AG04450 (cell line): ENCODE data around the gene NEDD4L. TPM values are rescaled to one million over a fixed set of nuclear protein-coding genes. Genes with fewer than 3 reads are reported as not detected.

Experiments
- CTCF ChIA-PET: fragments of 300-600, 350-600 bp; formaldehyde crosslinking; extraction: SDS; loops from one replicate; lab custom pipeline; 2022; ENCODE audit warnings: antibody characterized with exemption, inconsistent platforms; lab: Charles Lee
- POLR2A ChIA-PET: fragments of 350-600 bp; formaldehyde crosslinking; extraction: SDS; loops from one replicate; lab custom pipeline; 2021; ENCODE audit warnings: antibody characterized with exemption, inconsistent platforms; lab: Yijun Ruan, JAX
- DNase-seq: peaks from one replicate; pipeline ENCODE4 v3.0.0-alpha.2; 2011; ENCODE audit warnings: low read depth, low spot score
- H3K27ac ChIP-seq: one replicate; pipeline ENCODE4 v1.5.1; 2012; ENCODE audit warnings: low read depth, low read length, control low read depth
- H3K27me3 ChIP-seq: one replicate; pipeline ENCODE4 v1.6.0; 2012; ENCODE audit warnings: low read length; ENCODE audit not compliant: control insufficient read depth, insufficient read depth
- H3K4me3 ChIP-seq: 2 replicates; pipeline ENCODE4 v1.5.1; 2011; ENCODE audit warnings: mild to moderate bottlenecking, low read depth, low read length, control low read depth
- H3K9me3 ChIP-seq: 2 replicates; pipeline ENCODE4 v1.5.1; 2012; ENCODE audit warnings: low read length; ENCODE audit not compliant: control insufficient read depth, insufficient read depth
- CTCF ChIP-seq: IDR thresholded peaks from 2 replicates; pipeline ENCODE4 v1.5.1; 2011; ENCODE audit warnings: low read depth, low read length, control low read depth, inconsistent platforms
- polyA plus RNA-seq: library from polyadenylated mRNA; depleted of rRNA; stranded (reverse); fragments of >200 nt; gene quantifications from 2 replicates; pipeline ENCODE4 v1.2.3, GENCODE V29; 2011

NEDD4L gene
- polyA plus RNA-seq, 1 experiment = 15.0 TPM

GRCh38 chr18:58125183-58125582, 81.2 kb downstream of the NEDD4L start:
- peaks cover 6% of the 10 kb centered on the region; the same call in 1 of the 2 replicates for H3K9me3 ChIP-seq
- H3K4me3 ChIP-seq = no peak overlapping the region
- TF ChIP-seq CTCF = no peak
- H3K27ac ChIP-seq = no peak overlapping the region
- no peak for DNase-seq
- CTCF ChIA-PET = interaction anchor here (1.0 to 2.0 kb wide), 3 partner anchors 11 to 243 kb away, joined by 4 to 7 read pairs (median 4); partner anchors contain the start of gene NEDD4L
- POLR2A ChIA-PET = no interaction called here
- H3K27me3 ChIP-seq = peaks cover 8% of the 10 kb centered on the region

GRCh38 chr18:58125756-58126155, 81.7 kb downstream of the NEDD4L start:
- no peak overlapping the region for H3K27ac ChIP-seq
- H3K4me3 ChIP-seq = no peak overlapping the region
- peaks cover 6% of the 10 kb centered on the region; the same call in 1 of the 2 replicates for H3K9me3 ChIP-seq
- H3K27me3 ChIP-seq = peaks cover 8% of the 10 kb centered on the region
- TF ChIP-seq CTCF = no peak
- ChIA-PET POLR2A (no interaction called here), CTCF (interaction anchor here (2.0 kb wide), 1 partner anchor 244 kb away, joined by 4 read pairs; no protein-coding TSS in a partner anchor)
- no peak for DNase-seq

GRCh38 chr18:58128381-58129374, 84.7 kb downstream of the NEDD4L start:
- H3K4me3 ChIP-seq = no peak overlapping the region
- H3K27ac ChIP-seq = no peak overlapping the region
- TF ChIP-seq CTCF = no peak
- CTCF ChIA-PET = no interaction called here
- H3K27me3 ChIP-seq = peaks cover 5% of the 10 kb centered on the region
- DNase-seq = no peak
- POLR2A ChIA-PET = no interaction called here
- H3K9me3 ChIP-seq = peaks cover 6% of the 10 kb centered on the region; the same call in 1 of the 2 replicates

GRCh38 chr18:58132595-58133261, 88.7 kb downstream of the NEDD4L start:
- ChIA-PET CTCF (interaction anchor here (1.3 to 1.9 kb wide), 4 partner anchors 11 to 251 kb away, joined by 3 to 13 read pairs (median 8); partner anchors contain the start of gene NEDD4L), POLR2A (interaction anchor here (0.6 kb wide), 1 partner anchor 262 kb away, joined by 4 read pairs; no protein-coding TSS in a partner anchor)
- Histone ChIP-seq H3K27ac (no peak overlapping the region), H3K9me3 (peaks cover 6% of the 10 kb centered on the region; the same call in 1 of the 2 replicates), H3K4me3 (no peak overlapping the region), H3K27me3 (peaks cover 3% of the 10 kb centered on the region)
- no peak for TF ChIP-seq CTCF
- no peak for DNase-seq
